Posterior vena cava (tissue), 2 donors: ENCODE data around the gene BEX3. TPM values are rescaled to one million over a fixed set of nuclear protein-coding genes. Genes with fewer than 3 reads are reported as not detected.
A peak's percentile ranks its signal among the peaks of the same experiment; 100 is the strongest.
"Not testable (repeated sequence)": the region's sequence is repeated elsewhere in the genome, so short reads cannot be mapped to it uniquely, and the experiment has no call there.

Experiments
- DNase-seq: peaks from one replicate; pipeline ENCODE4 v3.0.0-alpha.2; 2020; ENCODE audit warnings: low spot score
- intact Hi-C, 2 donors: fragments of 100-400 bp; cut with DNase I; formaldehyde crosslinking; loops; one replicate each; pipeline versions ENCODE4 v1.14.1 to v1.14.2; 2022 to 2023
- long read RNA-seq, 2 donors: library from polyadenylated mRNA; unstranded; transcript quantifications; one replicate each; pipeline ENCODE4 v2.0.0, GENCODE V29; 2020 to 2021
- total RNA-seq, 2 donors: library from RNA; stranded (reverse); fragmentation: NEBNext Ultra II Directional; extraction: Animal tissue kit (Norgen Biotek cat#: 25700); gene quantifications; one replicate each; pipeline ENCODE4 v1.2.1, GENCODE V29; 2021
- donor health status: DM: yes; HTN: yes; CAD: no.
- donor health status: DM: yes; HTN: yes; CAD: no.

The BEX3 gene
- total RNA-seq = 10 to 100 TPM; 45.2 to 85.3 TPM
- long read RNA-seq, donor 1, transcript BEX3-201 (3 exons, 921 nt) = major isoform, 13 of 15 reads
- long read RNA-seq, donor 1, partial matches to known transcripts = 0 of 15 reads
- long read RNA-seq, donor 1, other reads (novel, unspliced or antisense) = 0 of 15 reads
- long read RNA-seq, donor 2, transcript BEX3-201 (3 exons, 921 nt) = major isoform, 22 of 28 reads
- long read RNA-seq, donor 2, partial matches to known transcripts = 2 of 28 reads
- long read RNA-seq, donor 2, other reads (novel, unspliced or antisense) = 1 of 28 reads

- intact Hi-C loops = no loop called here
- peak; percentile 81 for DNase-seq
Observed at GRCh38 chrX:103376118-103376978, at the start of gene BEX3. BEX3 (plus strand) TSS chrX:103376538; CDS start chrX:103377522, 984 bp downstream.

- intact Hi-C loops = no loop called here
- no peak for DNase-seq
Observed at GRCh38 chrX:103329991-103330390, 46.3 kb upstream of the BEX3 start, which contains the start of gene TCEAL7. TCEAL7 (plus strand) TSS chrX:103330239; CDS start chrX:103331404, 1,165 bp downstream.

- DNase-seq = no peak
- intact Hi-C loops = no loop called here
Observed at GRCh38 chrX:103330681-103331288, 45.6 kb upstream of the BEX3 start.

GRCh38 chrX:103338663-103339062 is 37.7 kb upstream of the BEX3 start:
- DNase-seq = no peak
- intact Hi-C loops = no loop called here

- no peak for DNase-seq
- intact Hi-C loops = loop anchor here in 1 of 2 donors (10.0 kb wide), 1 partner anchor 122 kb away; no protein-coding TSS in a partner anchor
Observed at GRCh38 chrX:103343105-103343504, 33.2 kb upstream of the BEX3 start.

- intact Hi-C loops = loop anchor here in 1 of 2 donors (10.0 kb wide), 1 partner anchor 120 kb away; no protein-coding TSS in a partner anchor
- no peak for DNase-seq
Observed at GRCh38 chrX:103344606-103345005, 31.7 kb upstream of the BEX3 start.

- intact Hi-C loops = loop anchor here in 1 of 2 donors (10.0 kb wide), 1 partner anchor 117 kb away; no protein-coding TSS in a partner anchor
- DNase-seq = no peak
Observed at GRCh38 chrX:103347682-103348397, 28.5 kb upstream of the BEX3 start.

- peak; percentile 85 for DNase-seq
- intact Hi-C loops = no loop called here
Observed at GRCh38 chrX:103356130-103356798, 20.1 kb upstream of the BEX3 start, which contains the start of gene TCEAL9. TCEAL9 (plus strand) TSS chrX:103356506; CDS start chrX:103357685, 1,179 bp downstream.

GRCh38 chrX:103356858-103357257 is 19.5 kb upstream of the BEX3 start:
- intact Hi-C loops = no loop called here
- DNase-seq = no peak

- intact Hi-C loops = no loop called here
- no peak for DNase-seq
Observed at GRCh38 chrX:103357871-103358270, 18.5 kb upstream of the BEX3 start.

- DNase-seq, intact Hi-C loops: not testable (repeated sequence)
Observed at GRCh38 chrX:103359605-103360004, 16.7 kb upstream of the BEX3 start.

GRCh38 chrX:103360092-103360491 is 16.2 kb upstream of the BEX3 start:
- intact Hi-C loops = no loop called here
- DNase-seq = no peak

- intact Hi-C loops = no loop called here
- DNase-seq = no peak
Observed at GRCh38 chrX:103360916-103361315, 15.4 kb upstream of the BEX3 start.

- intact Hi-C loops = no loop called here
- no peak for DNase-seq
Observed at GRCh38 chrX:103361798-103362197, 14.5 kb upstream of the BEX3 start.

- intact Hi-C loops = no loop called here
Observed at GRCh38 chrX:103362474-103362873, 13.9 kb upstream of the BEX3 start.

GRCh38 chrX:103363046-103363445 is 13.3 kb upstream of the BEX3 start:
- intact Hi-C loops = no loop called here

More at GRCh38 chrX:103362474-103362873, 13.9 kb upstream of the BEX3 start:
- no peak for DNase-seq

GRCh38 chrX:103367502-103367901 is 8.8 kb upstream of the BEX3 start:
- intact Hi-C loops = no loop called here
- no peak for DNase-seq

More at GRCh38 chrX:103363046-103363445, 13.3 kb upstream of the BEX3 start:
- DNase-seq = no peak

GRCh38 chrX:103369479-103369878 is 6.9 kb upstream of the BEX3 start:
- DNase-seq = no peak
- intact Hi-C loops = no loop called here
